Dermis blood vessel endothelial cell (primary cell): ENCODE data around the gene LRRC2. TPM values are rescaled to one million over a fixed set of nuclear protein-coding genes. Genes with fewer than 3 reads are reported as not detected.
"Not testable (repeated sequence)": the region's sequence is repeated elsewhere in the genome, so short reads cannot be mapped to it uniquely, and the experiment has no call there.

Experiments
- DNase-seq: peaks from one replicate; pipeline ENCODE4 v3.0.0; 2010
- total RNA-seq: library from RNA; depleted of rRNA; stranded (reverse); fragments of >200 nt; gene quantifications from 2 replicates; pipeline ENCODE4 v1.2.3, GENCODE V29; 2014

The LRRC2 gene
- total RNA-seq, 1 donor from 2014 or later = under 0.01 TPM

GRCh38 chr3:46553154-46553553 is 12.9 kb downstream of the LRRC2 start:
- DNase-seq = no peak

GRCh38 chr3:46552538-46552937 is 13.6 kb downstream of the LRRC2 start:
- no peak for DNase-seq

GRCh38 chr3:46551615-46552014 is 14.5 kb downstream of the LRRC2 start:
- DNase-seq = no peak

- no peak for DNase-seq
These were observed 16.1 kb downstream of the LRRC2 start for GRCh38 chr3:46549989-46550388.

GRCh38 chr3:46549408-46549904 is 16.6 kb downstream of the LRRC2 start:
- no peak for DNase-seq

- not testable (repeated sequence) for DNase-seq
These were observed 17.5 kb downstream of the LRRC2 start for GRCh38 chr3:46548611-46549010.

GRCh38 chr3:46546896-46547440 is 19.1 kb downstream of the LRRC2 start:
- no peak for DNase-seq

GRCh38 chr3:46545818-46546630 is 20.1 kb downstream of the LRRC2 start:
- DNase-seq = no peak

GRCh38 chr3:46544771-46545503 is 21.2 kb downstream of the LRRC2 start:
- no peak for DNase-seq

- no peak for DNase-seq
These were observed 23.3 kb downstream of the LRRC2 start for GRCh38 chr3:46542801-46543201.

GRCh38 chr3:46542344-46542743 is 23.8 kb downstream of the LRRC2 start:
- DNase-seq = no peak

- no peak for DNase-seq
These were observed 24.3 kb downstream of the LRRC2 start for GRCh38 chr3:46541835-46542234.

- DNase-seq = no peak
These were observed 25.6 kb downstream of the LRRC2 start for GRCh38 chr3:46540550-46540949.

GRCh38 chr3:46539443-46540005 is 26.6 kb downstream of the LRRC2 start:
- DNase-seq = no peak

GRCh38 chr3:46538803-46539442 is 27.2 kb downstream of the LRRC2 start:
- peak; percentile 23 for DNase-seq

GRCh38 chr3:46538425-46538802 is 27.7 kb downstream of the LRRC2 start:
- DNase-seq = not testable (repeated sequence)

GRCh38 chr3:46537779-46538178 is 28.3 kb downstream of the LRRC2 start:
- DNase-seq = no peak

GRCh38 chr3:46537316-46537715 is 28.8 kb downstream of the LRRC2 start:
- no peak for DNase-seq

GRCh38 chr3:46536758-46537157 is 29.3 kb downstream of the LRRC2 start:
- no peak for DNase-seq

GRCh38 chr3:46535746-46536145 is 30.4 kb downstream of the LRRC2 start:
- no peak for DNase-seq

- no peak for DNase-seq
These were observed 33.0 kb downstream of the LRRC2 start for GRCh38 chr3:46533091-46533490.

- no peak for DNase-seq
These were observed 38.9 kb downstream of the LRRC2 start for GRCh38 chr3:46527239-46527638.

GRCh38 chr3:46524832-46525231 is 41.3 kb downstream of the LRRC2 start:
- DNase-seq = no peak
